ENCODE measurements around the gene TMEM232.

Gene TMEM232

DNA sequence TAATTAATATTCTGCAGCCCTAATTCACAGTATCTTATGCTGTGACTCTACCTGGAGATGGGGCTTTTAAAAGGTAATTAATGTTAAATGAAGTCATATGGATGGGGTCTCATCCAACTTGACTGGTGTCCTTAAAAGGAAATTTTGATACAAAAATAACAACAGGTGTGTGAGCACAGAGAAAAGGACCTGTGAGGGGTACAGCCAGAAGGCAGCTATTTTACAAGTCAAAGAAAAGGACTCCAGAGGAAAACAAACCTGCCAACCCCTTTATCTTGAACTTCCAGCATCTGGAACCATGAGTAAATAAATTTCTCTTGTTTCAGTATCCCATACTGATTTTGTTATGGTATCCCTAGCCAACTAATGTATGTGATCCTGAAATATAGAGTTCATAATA lies 250.3 kb downstream of the TMEM232 start:
- H3K4me3 ChIP-seq (ENCODE audit: low read depth, low read length) = no peak overlapping the region
- in situ Hi-C loops (cut with HindIII; ENCODE audit: low sequenced_read_pairs) = no loop called here
- TF ChIP-seq, protein P1, sequence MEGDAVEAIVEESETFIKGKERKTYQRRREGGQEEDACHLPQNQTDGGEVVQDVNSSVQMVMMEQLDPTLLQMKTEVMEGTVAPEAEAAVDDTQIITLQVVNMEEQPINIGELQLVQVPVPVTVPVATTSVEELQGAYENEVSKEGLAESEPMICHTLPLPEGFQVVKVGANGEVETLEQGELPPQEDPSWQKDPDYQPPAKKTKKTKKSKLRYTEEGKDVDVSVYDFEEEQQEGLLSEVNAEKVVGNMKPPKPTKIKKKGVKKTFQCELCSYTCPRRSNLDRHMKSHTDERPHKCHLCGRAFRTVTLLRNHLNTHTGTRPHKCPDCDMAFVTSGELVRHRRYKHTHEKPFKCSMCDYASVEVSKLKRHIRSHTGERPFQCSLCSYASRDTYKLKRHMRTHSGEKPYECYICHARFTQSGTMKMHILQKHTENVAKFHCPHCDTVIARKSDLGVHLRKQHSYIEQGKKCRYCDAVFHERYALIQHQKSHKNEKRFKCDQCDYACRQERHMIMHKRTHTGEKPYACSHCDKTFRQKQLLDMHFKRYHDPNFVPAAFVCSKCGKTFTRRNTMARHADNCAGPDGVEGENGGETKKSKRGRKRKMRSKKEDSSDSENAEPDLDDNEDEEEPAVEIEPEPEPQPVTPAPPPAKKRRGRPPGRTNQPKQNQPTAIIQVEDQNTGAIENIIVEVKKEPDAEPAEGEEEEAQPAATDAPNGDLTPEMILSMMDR (IDR thresholded peaks at IDR 0.05; ENCODE audit: low read depth, low read length) = no peak
- DNase-seq (ENCODE audit: low read depth, low spot score) = no peak

GRCh38 chr5:110475529-110475928 lies 250.9 kb downstream of the TMEM232 start:
- TF ChIP-seq, protein P1 (IDR thresholded peaks at IDR 0.05; ENCODE audit: low read depth, low read length) = no peak
- no peak overlapping the region for H3K4me3 ChIP-seq (ENCODE audit: low read depth, low read length)
- in situ Hi-C loops (cut with HindIII; ENCODE audit: low sequenced_read_pairs) = no loop called here
- no peak for DNase-seq (ENCODE audit: low read depth, low spot score)

- TF ChIP-seq, protein P1 (IDR thresholded peaks at IDR 0.05; ENCODE audit: low read depth, low read length) = no peak
- no peak for DNase-seq (ENCODE audit: low read depth, low spot score)
- in situ Hi-C loops (cut with HindIII; ENCODE audit: low sequenced_read_pairs) = no loop called here
- no peak overlapping the region for H3K4me3 ChIP-seq (ENCODE audit: low read depth, low read length)
These were observed 257.0 kb downstream of the TMEM232 start for GRCh38 chr5:110469486-110469885.

DNA sequence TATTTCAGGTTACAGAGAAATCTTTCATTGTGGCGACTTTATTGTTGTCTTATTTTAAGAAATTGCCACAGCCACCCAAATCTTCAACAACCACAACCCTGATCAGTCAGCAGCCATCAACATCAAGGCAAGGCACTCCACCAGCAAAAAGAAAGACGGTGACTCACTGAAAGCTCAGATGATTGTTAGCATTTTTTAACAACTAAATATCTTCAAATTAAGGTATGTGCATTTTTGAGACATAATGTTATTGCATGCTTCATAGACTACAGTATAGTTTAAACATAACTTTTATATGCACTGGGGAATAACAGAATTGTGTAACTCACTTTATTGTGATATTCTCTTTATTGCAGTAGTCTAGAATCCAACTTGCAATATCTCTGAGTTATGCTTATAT lies 263.4 kb downstream of the TMEM232 start:
- in situ Hi-C loops (cut with HindIII; ENCODE audit: low sequenced_read_pairs) = no loop called here
- H3K4me3 ChIP-seq (ENCODE audit: low read depth, low read length) = no peak overlapping the region
- no peak for DNase-seq (ENCODE audit: low read depth, low spot score)
- TF ChIP-seq, protein P1 (IDR thresholded peaks at IDR 0.05; ENCODE audit: low read depth, low read length) = no peak

- no peak overlapping the region for H3K4me3 ChIP-seq (ENCODE audit: low read depth, low read length)
- TF ChIP-seq, protein P1 (IDR thresholded peaks at IDR 0.05; ENCODE audit: low read depth, low read length) = no peak
- DNase-seq (ENCODE audit: low read depth, low spot score) = no peak
- in situ Hi-C loops (cut with HindIII; ENCODE audit: low sequenced_read_pairs) = no loop called here
These were observed 265.6 kb downstream of the TMEM232 start for GRCh38 chr5:110460837-110461236.

- TF ChIP-seq, protein P1 (IDR thresholded peaks at IDR 0.05; ENCODE audit: low read depth, low read length) = no peak
- no peak for DNase-seq (ENCODE audit: low read depth, low spot score)
- in situ Hi-C loops (cut with HindIII; ENCODE audit: low sequenced_read_pairs) = no loop called here
- H3K4me3 ChIP-seq (ENCODE audit: low read depth, low read length) = no peak overlapping the region
These were observed 268.2 kb downstream of the TMEM232 start for GRCh38 chr5:110458313-110458712.

DNA sequence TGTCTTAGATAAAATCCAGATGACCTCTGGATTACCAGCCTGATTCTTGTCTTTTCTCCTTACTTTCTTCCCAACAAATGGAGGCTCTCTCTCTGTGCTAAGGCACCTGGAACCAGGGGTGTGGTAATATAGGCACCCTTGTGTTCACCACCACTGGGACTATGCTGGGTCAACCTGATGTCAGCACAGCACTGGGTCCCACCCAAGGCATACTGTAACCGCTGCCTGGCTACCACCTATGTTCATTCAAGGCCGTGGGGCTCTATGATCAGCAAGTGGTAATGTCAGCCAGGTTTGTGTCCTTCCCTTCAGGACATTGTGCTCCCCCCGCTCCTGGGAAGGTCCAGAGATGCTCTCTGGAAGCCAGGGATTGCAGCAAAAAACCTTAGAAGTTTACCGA lies 283.6 kb downstream of the TMEM232 start:
- DNase-seq (ENCODE audit: low read depth, low spot score) = no peak
- in situ Hi-C loops (cut with HindIII; ENCODE audit: low sequenced_read_pairs) = no loop called here
- TF ChIP-seq, protein P1 (IDR thresholded peaks at IDR 0.05; ENCODE audit: low read depth, low read length) = no peak
- no peak overlapping the region for H3K4me3 ChIP-seq (ENCODE audit: low read depth, low read length)
